ENCODE results near the gene PRR4.

Gene PRR4

DNA sequence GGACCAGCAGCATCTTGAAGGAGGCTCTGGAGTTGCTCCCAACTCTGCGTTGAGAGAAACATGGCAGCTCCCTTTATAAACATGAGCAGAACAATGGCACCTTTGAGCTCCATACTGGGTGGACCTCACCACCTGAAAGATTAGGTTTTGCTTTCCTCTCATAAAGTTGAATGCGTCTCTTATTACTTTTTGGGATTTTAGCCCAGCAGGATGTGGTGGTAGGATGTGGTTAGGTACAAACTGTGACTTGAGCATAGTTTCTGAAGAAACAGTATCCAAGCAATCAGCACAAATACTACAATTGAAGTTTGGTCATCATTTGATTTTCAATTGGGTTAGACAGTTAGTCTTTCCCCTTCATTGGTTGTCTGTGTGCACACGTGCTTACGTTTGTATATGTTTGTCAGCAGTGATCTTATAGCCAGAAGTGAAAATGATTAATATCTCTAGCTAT lies at the start of gene PRR4:
Gene PRR4 (minus strand): TSS at position 51 of the 454 bp plus-strand sequence. CDS start 38 bp downstream, at position 13.
- no peak for DNase-seq

DNA sequence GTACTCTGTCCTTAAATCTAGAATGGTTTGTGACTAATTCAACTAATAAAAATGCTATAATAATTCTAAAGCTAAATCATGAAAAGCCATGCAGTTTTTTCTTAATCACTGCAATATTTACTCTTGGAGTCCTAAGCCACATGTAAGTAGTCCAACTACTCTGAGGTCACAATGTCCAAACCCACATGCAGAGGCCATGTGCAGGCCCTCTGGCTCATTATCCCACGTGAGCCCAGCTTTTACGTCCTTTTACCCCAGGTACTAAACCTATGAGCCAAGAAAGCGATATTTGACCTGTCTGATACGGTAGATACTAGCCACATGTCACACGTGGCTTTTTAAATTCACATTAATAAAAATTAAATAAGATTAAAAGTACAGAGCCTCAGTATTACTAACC lies 47.6 kb upstream of the PRR4 start:
- no peak for DNase-seq

DNA sequence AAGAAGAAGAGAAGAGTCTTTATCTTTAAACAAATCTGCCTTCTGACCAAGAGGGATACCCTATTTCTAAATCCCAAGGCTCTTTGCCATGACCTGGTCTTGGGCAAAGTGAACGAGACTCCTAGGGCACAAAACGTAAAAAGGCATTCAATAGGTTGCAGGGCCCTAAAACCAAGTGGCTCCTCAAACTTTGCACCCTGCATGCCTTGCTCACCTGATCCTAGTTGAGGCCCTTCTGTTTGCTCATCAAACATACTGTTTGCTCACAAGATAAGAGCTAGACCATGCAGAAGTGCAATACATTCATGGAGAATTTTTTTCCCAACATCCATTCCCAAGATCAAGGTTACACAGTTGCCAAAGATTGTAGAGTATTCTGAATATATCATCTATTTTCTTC lies 42.7 kb upstream of the PRR4 start:
- no peak for DNase-seq

- no peak for DNase-seq
Observed at GRCh38 chr12:10889226-10889625, 40.0 kb upstream of the PRR4 start.

GRCh38 chr12:10884086-10884725 lies 34.9 kb upstream of the PRR4 start, which contains the start of gene PRH1:
Gene PRH1 (minus strand): TSS chr12:10884255. CDS start chr12:10884217, 38 bp downstream.
- no peak for DNase-seq

- DNase-seq = no peak
Observed at GRCh38 chr12:10873378-10873777, 24.1 kb upstream of the PRR4 start.

DNA sequence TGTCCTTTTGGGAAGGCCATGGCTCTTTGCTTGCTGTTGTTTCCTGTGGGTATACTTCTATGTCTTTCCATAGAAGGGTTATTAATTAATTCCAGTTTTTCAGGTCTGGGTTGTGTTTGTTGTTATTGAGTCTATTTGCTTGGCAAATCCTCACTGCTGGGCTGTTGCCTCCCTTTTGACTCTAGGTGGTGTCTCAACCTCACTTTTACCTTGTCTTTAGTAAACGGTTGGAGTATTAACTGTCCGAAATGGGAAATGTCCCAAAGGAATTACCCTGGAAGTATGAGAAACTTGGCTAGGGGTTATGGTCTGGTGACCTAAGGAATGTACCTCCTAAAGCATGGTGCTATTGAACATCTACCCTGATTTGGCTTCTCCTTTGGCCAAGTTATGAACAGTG lies 18.1 kb upstream of the PRR4 start:
- DNase-seq = no peak

DNA sequence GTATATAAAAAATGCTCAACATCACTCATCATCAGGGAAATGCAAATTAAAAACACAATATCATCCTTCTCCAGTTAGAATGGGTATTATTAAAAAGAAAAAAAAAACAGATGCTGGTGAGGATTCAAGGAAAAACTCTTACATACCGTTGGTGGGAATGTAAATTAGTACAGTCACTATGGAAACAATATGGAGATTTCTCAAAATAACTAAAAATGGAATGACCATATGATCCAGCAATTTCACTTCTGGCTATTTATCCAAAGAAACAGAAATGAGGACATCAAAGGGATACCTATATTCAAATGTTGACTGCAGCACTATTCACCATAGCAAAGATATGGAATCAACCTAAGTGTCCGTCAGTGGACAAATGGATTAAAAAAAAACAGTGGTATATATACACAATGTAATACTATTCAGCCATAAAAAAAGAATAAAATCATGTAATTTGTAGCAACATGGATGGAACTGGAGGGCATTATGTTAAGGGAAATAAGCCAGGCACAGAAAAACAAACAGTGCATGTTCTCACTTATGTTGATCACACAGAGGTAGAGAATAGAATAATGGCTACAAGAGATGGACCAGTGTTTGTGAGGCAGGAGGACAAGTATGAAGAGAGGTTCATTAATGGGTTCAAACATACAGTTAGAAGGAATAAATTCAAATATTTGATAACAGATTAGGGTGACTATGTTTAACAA lies 14.4 kb upstream of the PRR4 start:
- no peak for DNase-seq

DNA sequence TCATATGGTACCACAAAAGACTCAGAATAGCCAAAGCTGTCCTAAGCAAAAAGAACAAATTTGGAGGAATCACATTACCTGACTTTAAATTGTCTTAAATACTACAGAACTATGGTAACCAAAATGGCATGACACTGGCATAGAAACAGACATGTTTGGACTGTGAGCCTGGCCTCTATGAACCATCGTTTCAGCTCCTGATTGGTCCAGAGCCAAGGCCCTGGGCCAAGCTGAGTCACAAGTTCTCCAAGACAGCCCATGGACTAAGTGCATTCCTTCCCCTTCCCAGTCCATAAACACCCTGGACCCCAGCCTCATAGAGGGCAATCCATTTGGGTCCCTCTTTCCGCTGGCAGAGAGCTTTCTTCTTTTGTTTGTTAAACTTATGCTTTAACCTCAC lies 12.1 kb upstream of the PRR4 start:
- no peak for DNase-seq

DNA sequence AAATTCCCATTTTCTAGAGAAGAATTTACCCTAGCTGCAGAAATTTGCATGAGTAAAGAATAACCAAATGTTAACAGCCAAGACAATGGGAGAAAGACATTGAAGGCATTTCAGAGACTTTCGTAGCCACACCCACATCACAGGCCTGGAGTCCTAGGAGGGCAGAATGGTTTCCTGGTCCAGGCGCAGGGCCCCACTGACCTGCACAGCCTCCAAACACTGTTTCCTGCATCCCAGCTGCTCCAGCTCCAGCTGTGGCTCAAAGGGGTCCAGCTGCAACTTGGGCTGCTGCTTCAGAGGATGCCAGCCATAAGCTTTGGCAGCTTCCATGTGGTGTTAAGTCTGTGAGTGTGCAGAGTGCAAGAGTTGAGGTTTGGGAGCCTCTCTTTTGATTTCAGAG lies 6.5 kb upstream of the PRR4 start:
- no peak for DNase-seq

DNA sequence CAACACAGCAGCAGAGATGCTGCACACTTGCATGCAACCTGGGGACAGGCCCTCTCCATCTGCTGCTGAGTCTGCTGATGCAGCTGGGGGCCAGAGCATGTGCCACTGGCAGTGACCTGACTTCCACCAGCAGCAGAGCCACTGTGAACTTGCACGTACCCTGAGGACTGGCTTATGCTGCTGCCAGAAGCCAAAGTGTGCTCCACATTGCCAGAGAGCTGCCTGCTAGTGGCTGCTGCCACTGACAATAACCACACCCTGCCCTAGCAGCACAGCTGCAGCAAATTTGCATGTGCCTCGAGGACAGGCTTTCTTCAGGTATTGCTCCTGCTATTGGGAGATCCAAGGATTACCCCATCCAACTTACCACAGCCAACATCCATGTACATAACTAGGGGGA lies 4.5 kb upstream of the PRR4 start:
- DNase-seq = no peak

- DNase-seq = no peak
Observed at GRCh38 chr12:10851243-10851858, 2.1 kb upstream of the PRR4 start.

- no peak for DNase-seq
Observed at GRCh38 chr12:10847744-10848143, 1.5 kb downstream of the PRR4 start.

DNA sequence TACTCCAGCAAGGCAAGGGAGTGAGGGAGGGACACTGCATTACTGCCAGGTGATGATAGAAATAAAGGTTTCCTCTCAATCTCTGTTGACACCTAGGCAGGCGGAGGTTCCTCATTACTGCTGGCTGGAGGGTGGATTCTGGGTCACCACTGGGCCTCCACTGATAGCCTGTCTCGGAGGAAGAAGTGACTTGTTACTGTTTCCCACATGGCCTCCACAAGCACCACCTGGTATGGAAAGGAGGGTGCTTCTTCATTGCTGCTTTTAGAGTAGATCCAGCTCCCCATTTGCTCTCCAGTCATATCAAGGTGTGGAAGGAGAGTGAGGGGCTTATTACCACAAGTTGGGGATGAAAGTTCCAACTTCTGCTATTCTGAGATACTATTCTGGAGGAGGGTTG lies 6.4 kb downstream of the PRR4 start:
- no peak for DNase-seq

DNA sequence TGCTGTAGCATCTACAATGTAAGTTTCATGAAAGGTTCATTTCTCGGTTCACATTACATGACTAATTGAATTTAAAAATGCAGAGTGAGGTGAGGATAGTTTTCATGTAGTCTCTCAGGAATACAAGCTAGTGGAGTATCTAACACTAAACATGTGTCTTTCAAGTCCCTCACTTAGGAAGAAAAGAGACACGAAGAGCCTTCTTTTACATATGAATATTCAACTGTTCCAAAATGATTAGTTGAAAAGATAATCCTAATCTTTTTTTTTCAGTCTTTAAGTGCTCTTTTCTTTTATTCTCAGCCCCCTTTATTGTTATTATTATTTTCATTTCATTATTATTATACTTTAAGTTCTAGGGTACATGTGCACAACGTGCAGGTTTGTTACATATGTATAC lies 10.8 kb downstream of the PRR4 start:
- no peak for DNase-seq

GRCh38 chr12:10829994-10830393 lies 19.3 kb downstream of the PRR4 start:
- DNase-seq = no peak

- DNase-seq = no peak
Observed at GRCh38 chr12:10826258-10826657, 23.0 kb downstream of the PRR4 start, which contains the start of gene TAS2R10. Gene TAS2R10 (minus strand): TSS chr12:10826358. CDS start chr12:10826269, 89 bp downstream.

GRCh38 chr12:10824957-10825356 lies 24.3 kb downstream of the PRR4 start:
- no peak for DNase-seq

GRCh38 chr12:10811883-10812536 lies 37.3 kb downstream of the PRR4 start:
- DNase-seq = no peak

DNA sequence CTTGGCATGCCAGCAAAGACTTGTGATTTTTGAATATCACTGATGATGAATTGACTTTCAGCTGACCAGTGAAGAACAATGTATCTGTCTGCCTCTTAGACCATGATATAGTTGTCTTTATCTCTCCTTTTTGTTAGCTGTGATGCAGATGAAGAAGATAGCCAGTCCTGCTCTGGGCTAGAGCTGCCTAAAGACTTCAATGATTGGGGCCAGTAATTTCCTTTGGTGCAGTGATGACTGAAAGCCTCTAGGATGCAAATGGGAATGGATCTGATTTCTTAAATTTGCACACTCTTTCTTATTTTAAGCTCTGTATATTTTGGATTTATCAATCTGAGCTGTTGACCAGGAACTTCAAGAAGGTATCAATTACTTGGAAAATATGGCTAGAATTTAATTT lies 39.2 kb downstream of the PRR4 start, which contains the start of gene TAS2R9:
Gene TAS2R9 (minus strand): TSS at position 101 of the 400 bp plus-strand sequence. CDS start 93 bp downstream, at position 8.
- no peak for DNase-seq

DNA sequence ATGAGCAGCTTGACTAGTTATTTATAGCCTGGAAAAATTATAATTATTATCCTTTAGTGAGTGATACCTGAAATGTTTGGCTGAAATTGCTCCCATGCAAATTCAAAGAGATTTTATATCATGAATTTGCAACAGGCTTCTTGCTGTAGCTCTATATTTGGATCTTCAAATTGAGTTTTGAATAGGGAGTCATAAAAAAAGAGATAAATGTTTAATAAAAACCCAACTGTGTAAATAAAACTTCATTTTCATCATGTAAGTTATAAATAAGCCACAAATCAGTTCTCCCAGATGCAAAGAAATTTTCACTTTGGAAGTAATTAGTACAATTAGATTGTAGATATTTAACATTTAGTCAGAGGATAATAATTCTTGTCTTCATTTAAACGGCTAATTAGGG lies 42.1 kb downstream of the PRR4 start, which contains the start of gene TAS2R8:
Gene TAS2R8 (minus strand): TSS at position 101 of the 400 bp plus-strand sequence. CDS start 306 bp downstream, outside the sequence.
- no peak for DNase-seq

GRCh38 chr12:10802587-10802986 lies 46.7 kb downstream of the PRR4 start, which contains the start of gene TAS2R7:
Gene TAS2R7 (minus strand): TSS chr12:10802627. CDS start chr12:10802570, 57 bp downstream.
- DNase-seq = no peak

DNA sequence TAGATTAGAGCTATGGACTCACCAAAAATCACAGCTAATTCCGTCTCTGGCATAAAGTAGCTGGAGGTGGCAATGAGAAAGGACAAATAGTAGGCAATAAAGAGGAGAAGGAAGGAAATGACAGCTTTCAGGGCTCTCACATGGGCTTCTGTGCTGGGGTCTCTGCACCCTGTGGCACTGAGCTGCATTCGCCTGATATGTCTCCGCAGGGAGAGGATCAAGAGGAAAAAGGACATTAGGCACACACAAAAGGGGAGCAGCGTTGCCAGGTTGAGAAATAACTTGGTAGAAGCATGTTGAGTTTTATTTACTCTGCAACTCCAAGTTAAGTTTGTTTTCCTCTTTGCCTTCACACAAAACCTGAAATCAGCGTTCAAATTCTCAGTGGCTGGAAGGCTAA lies 47.5 kb downstream of the PRR4 start:
- no peak for DNase-seq

All from activated T-cell treated with anti-CD3 and anti-CD28 coated beads, Interleukin-2, amount 50 U/mL, for 1 hour (primary cell).